Measurements from ENCODE around the gene SIN3B.

The SIN3B gene

DNA sequence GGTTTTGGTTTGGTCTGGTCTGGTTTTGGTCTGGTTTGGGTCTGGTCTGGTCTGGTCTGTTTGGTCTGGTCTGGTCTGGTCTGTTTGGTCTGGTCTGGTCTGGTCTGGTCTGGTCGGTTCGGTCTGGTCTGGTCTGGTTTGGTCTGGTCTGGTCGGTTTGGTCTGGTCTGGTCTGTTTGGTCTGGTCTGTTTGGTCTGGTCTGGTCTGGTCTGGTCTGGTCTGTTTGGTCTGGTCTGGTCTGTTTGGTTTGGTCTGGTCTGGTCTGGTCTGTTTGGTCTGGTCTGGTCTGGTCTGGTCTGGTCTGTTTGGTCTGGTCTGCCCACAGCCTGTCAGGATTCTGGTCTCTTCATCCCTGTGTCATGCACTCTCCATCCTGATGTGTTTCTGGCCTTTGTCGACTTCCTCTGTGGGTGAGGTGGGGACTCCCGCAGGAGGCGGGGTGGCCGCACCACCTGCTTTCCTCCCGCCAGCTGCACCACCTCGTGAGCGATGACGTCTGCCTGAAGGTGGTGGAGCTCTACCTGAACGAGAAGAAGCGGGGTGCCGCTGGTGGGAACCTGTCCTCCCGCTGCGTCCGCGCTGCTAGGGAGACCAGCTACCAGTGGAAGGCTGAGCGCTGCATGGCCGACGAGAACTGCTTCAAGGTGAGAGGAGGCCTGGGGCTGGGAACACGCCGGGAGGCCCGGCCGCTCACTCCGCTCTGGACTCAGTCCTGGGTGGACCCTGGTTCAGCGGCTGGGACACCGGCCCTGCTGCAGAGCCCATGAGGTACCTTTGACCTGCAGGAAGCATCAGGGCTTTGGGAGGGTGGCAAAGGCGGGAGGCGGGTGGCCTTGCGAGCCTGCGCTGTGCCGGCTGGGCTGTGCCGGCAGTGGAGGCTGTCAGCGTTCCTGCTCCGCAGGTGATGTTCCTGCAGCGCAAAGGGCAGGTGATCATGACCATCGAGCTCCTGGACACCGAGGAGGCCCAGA, 46.7 kb downstream of the SIN3B start:
- Histone ChIP-seq H3K9me3 (ENCODE audit: severe bottlenecking) (no peaks in the 10 kb centered on the region), H3K4me3 (ENCODE audit: severe bottlenecking) (no peak overlapping the region), H3K4me1 (ENCODE audit: insufficient read depth, poor library complexity, severe bottlenecking) (no peaks in the 10 kb centered on the region), H3K36me3 (ENCODE audit: low read depth) (peaks cover 58% of the 10 kb centered on the region), H3K27ac (ENCODE audit: poor library complexity, severe bottlenecking) (no peak overlapping the region), H3K27me3 (ENCODE audit: insufficient read depth, poor library complexity, severe bottlenecking) (no peaks in the 10 kb centered on the region)
- DNase-seq (ENCODE audit: low spot score) = no peak
- no peak for ATAC-seq (ENCODE audit: low read depth)
- TF ChIP-seq, protein P1, sequence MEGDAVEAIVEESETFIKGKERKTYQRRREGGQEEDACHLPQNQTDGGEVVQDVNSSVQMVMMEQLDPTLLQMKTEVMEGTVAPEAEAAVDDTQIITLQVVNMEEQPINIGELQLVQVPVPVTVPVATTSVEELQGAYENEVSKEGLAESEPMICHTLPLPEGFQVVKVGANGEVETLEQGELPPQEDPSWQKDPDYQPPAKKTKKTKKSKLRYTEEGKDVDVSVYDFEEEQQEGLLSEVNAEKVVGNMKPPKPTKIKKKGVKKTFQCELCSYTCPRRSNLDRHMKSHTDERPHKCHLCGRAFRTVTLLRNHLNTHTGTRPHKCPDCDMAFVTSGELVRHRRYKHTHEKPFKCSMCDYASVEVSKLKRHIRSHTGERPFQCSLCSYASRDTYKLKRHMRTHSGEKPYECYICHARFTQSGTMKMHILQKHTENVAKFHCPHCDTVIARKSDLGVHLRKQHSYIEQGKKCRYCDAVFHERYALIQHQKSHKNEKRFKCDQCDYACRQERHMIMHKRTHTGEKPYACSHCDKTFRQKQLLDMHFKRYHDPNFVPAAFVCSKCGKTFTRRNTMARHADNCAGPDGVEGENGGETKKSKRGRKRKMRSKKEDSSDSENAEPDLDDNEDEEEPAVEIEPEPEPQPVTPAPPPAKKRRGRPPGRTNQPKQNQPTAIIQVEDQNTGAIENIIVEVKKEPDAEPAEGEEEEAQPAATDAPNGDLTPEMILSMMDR (IDR thresholded peaks at IDR 0.05; ENCODE audit: poor library complexity, severe bottlenecking) = no peak

DNA sequence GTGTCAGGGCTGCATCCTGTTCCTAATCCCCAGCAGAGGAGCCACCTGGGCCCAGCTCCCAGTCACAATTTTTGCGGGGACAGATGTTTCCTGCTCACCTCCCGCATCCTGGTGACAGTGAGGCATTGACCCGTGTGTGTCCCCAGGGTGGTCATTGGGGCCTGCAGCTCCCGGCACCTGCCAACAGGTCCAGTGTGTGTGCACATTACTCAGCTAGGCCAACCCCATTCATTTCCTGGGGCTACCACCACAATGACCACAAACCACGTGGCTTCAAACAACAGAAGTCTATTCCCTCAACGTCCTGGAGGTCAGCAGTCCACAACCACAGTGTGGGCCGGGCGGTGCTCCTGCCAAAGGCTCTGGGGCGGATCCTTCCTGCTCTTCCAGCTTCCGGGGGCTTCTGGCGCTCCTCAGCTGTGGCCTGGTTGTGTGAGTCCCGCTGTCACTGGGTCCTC, 47.7 kb downstream of the SIN3B start:
- TF ChIP-seq, protein P1 (IDR thresholded peaks at IDR 0.05; ENCODE audit: poor library complexity, severe bottlenecking) = no peak
- DNase-seq (ENCODE audit: low spot score) = no peak
- no peak overlapping the region for H3K4me3 ChIP-seq (ENCODE audit: severe bottlenecking)
- H3K4me1 ChIP-seq (ENCODE audit: insufficient read depth, poor library complexity, severe bottlenecking) = no peaks in the 10 kb centered on the region
- H3K36me3 ChIP-seq (ENCODE audit: low read depth) = peaks cover 48% of the 10 kb centered on the region
- no peak for ATAC-seq (ENCODE audit: low read depth)
- peaks cover 9% of the 10 kb centered on the region for H3K9me3 ChIP-seq (ENCODE audit: severe bottlenecking)
- no peak overlapping the region for H3K27ac ChIP-seq (ENCODE audit: poor library complexity, severe bottlenecking)
- H3K27me3 ChIP-seq (ENCODE audit: insufficient read depth, poor library complexity, severe bottlenecking) = no peaks in the 10 kb centered on the region

DNA sequence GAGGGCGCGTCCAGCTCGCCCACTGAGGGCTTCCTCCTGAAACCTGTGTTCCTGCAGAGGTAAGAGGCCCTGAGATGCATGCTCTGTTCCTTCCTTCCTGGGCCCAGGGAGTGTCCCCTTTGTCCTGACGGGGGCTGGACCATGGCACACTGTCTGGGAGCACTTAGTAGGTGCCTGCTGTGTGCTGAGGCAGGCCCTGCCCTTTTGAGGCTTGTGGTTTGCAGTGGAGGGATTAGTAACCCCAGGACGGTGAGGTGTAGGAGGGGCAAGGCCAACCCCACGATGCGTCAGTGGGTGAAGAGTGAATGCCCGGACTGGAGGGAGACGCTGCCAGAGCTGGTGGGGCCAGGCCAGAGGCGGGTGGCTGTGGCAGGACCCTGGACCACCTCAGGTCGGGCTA, 48.4 kb downstream of the SIN3B start:
- Histone ChIP-seq H3K27ac (ENCODE audit: poor library complexity, severe bottlenecking) (no peak overlapping the region), H3K4me1 (ENCODE audit: insufficient read depth, poor library complexity, severe bottlenecking) (no peaks in the 10 kb centered on the region), H3K36me3 (ENCODE audit: low read depth) (peaks cover 45% of the 10 kb centered on the region), H3K4me3 (ENCODE audit: severe bottlenecking) (no peak overlapping the region), H3K27me3 (ENCODE audit: insufficient read depth, poor library complexity, severe bottlenecking) (no peaks in the 10 kb centered on the region), H3K9me3 (ENCODE audit: severe bottlenecking) (peaks cover 14% of the 10 kb centered on the region)
- TF ChIP-seq, protein P1 (IDR thresholded peaks at IDR 0.05; ENCODE audit: poor library complexity, severe bottlenecking) = no peak
- DNase-seq (ENCODE audit: low spot score) (peak; percentile 24), ATAC-seq (ENCODE audit: low read depth) (no peak)

DNA sequence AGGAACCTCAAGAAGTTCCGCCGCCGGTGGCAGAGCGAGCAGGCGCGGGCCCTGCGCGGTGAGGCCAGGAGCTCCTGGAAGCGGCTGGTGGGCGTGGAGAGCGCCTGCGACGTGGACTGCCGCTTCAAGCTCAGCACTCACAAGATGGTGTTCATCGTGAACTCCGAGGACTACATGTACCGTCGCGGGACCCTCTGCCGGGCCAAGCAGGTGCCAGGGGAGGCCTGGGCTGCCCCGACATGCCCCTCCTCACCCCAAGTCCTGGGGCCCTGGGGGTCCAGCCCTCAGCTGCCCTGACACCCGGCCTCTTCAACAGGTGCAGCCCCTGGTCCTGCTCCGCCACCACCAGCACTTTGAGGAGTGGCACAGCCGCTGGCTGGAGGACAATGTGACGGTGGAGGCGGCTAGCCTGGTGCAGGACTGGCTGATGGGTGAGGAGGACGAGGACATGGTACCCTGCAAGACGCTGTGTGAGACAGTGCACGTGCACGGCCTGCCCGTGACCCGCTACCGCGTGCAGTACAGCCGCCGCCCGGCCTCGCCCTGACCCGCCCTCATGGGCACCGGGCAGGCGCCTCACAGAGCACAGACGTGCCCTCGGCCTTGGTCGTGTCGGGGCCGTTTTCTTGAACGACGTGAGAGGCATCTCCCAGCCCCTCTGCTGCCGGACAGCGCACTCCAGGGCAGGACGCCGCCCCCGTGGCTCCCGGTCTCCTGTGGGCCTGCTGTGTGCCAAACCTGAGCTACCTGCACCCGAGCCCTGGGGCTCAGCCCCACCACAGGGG, 49.2 kb downstream of the SIN3B start:
- peaks cover 40% of the 10 kb centered on the region for H3K36me3 ChIP-seq (ENCODE audit: low read depth)
- no peaks in the 10 kb centered on the region for H3K27me3 ChIP-seq (ENCODE audit: insufficient read depth, poor library complexity, severe bottlenecking)
- TF ChIP-seq, protein P1 (IDR thresholded peaks at IDR 0.05; ENCODE audit: poor library complexity, severe bottlenecking) = no peak
- DNase-seq (ENCODE audit: low spot score) (no peak), ATAC-seq (ENCODE audit: low read depth) (no peak)
- peaks cover 7% of the 10 kb centered on the region for H3K4me1 ChIP-seq (ENCODE audit: insufficient read depth, poor library complexity, severe bottlenecking)
- no peak overlapping the region for H3K27ac ChIP-seq (ENCODE audit: poor library complexity, severe bottlenecking)
- no peak overlapping the region for H3K4me3 ChIP-seq (ENCODE audit: severe bottlenecking)
- peaks cover 15% of the 10 kb centered on the region for H3K9me3 ChIP-seq (ENCODE audit: severe bottlenecking)

Data from RWPE2 (cell line).